HG03066 (cell line): ENCODE measurements around the gene PEAK3.

ENCODE experiments used
- ATAC-seq: cut with Tn5 transposase; IDR thresholded peaks from one replicate; pipeline ENCODE4 v1.9.1; 2021; ENCODE audit warnings: low read depth; ENCODE audit not compliant: unreplicated experiment

The PEAK3 gene

GRCh38 chr19:2315818-2316353 is 33.9 kb upstream of the PEAK3 start:
- ATAC-seq, result no peak

- no peak for ATAC-seq
Observed at GRCh38 chr19:2315121-2315817, 33.3 kb upstream of the PEAK3 start.

GRCh38 chr19:2312820-2313501 is 31.0 kb upstream of the PEAK3 start:
- ATAC-seq, result no peak

- ATAC-seq, result no peak
Observed at GRCh38 chr19:2311093-2311492, 29.1 kb upstream of the PEAK3 start.

GRCh38 chr19:2309734-2310362 is 27.9 kb upstream of the PEAK3 start:
- no peak for ATAC-seq

- no peak for ATAC-seq
Observed at GRCh38 chr19:2308114-2308556, 26.2 kb upstream of the PEAK3 start, which contains the start of gene LINGO3. Gene LINGO3 (minus strand): TSS chr19:2308154. CDS start chr19:2291776, 16,378 bp downstream.

GRCh38 chr19:2307518-2308012 is 25.6 kb upstream of the PEAK3 start:
- ATAC-seq, result no peak

DNA sequence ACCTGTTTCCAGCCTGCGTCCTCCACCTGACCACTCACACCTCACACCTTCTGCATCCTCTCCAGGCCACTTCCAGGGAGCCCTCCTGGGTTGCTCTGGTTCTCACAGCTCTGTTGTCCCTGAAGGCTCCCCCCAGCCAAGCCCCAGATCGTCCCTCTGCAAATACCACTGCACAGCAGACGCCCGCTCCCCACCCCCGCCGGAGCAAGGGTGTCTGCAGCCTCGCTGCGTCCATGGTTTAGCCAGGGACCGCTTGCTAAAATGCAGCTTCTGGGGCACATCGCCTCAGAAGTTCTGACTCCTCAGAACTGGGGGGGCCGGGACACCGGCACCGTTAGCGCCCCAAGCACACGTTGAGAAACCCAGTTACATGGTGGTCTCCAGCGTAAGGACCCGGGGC is 25.0 kb upstream of the PEAK3 start:
- no peak for ATAC-seq

- no peak for ATAC-seq
Observed at GRCh38 chr19:2306281-2306806, 24.4 kb upstream of the PEAK3 start.

DNA sequence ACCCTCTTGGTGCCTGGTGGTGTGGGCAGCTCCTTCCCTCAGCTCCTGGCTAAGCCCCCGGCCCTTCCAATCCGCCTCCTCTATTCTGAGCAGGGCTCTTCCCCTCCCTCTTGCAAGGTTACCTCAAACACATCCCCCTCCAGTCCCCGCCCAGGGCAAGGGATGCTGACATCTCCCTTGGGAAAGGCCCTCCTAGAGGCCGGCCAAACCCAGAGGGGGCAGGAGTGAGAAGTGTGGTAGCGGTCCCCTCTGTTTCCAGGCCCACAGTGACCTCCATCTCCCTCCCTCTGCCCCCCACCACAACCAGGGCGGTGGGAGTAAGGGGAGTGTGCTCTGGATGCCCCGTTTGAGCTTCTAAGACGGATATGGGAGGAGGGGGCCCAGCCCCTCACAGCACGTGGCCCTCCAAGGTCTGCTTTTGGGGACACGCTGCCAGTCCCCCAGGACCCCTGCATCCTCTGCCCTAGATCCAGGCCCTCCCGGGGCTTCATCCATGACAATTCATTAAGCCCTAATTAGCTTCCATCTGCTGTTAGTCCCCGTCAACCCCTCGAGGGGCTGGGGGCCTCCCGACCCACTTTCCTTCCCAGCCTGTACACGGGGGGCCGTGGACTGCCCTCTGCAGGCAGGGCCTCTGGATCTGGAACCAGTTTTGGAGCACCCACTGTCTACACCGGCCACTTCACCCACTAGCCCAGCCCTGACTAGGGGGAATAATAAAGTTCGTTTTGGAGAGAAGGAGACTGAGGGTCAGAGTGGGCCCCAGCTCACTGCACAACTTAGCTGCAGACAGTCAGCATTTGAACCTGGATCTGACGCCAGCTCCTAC is 23.7 kb upstream of the PEAK3 start:
- no peak for ATAC-seq

- no peak for ATAC-seq
Observed at GRCh38 chr19:2303211-2303798, 21.3 kb upstream of the PEAK3 start.

- ATAC-seq, result no peak
Observed at GRCh38 chr19:2302319-2303210, 20.6 kb upstream of the PEAK3 start.

- no peak for ATAC-seq
Observed at GRCh38 chr19:2300533-2300932, 18.6 kb upstream of the PEAK3 start.

- no peak for ATAC-seq
Observed at GRCh38 chr19:2296141-2296540, 14.2 kb upstream of the PEAK3 start.

DNA sequence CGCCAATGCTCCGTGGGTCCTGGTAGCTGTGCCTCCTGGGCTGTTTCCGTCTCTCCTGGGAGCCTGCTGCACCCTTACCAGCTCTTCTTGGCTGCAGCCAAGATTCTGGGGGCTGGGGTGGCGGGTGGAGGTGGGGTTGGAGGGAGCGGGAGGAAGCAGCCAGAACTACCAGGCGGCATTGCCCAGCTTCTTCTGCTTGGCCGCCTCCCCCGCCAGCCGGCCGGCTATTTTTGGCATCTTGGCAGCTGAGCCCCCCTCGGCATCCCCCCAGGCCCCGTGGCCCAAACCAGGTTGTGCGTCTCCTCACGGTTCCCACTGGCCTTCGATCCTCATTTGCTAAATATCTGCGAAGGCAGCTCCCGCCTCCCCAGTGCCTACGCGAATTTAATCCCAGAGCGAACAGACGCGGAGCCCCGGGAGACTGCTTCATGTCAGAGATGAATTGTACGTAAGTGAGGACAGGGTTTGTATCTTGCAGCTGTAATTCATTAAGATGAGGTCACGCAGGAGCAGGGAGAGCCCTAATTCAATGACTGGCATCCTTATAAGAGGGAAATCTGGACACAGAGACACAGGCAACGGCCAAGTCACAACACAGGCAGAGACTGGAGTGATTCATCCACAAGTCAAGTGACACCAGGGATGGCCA is 12.8 kb upstream of the PEAK3 start:
- ATAC-seq, result no peak

GRCh38 chr19:2291185-2291751 is 9.3 kb upstream of the PEAK3 start:
- no peak for ATAC-seq

DNA sequence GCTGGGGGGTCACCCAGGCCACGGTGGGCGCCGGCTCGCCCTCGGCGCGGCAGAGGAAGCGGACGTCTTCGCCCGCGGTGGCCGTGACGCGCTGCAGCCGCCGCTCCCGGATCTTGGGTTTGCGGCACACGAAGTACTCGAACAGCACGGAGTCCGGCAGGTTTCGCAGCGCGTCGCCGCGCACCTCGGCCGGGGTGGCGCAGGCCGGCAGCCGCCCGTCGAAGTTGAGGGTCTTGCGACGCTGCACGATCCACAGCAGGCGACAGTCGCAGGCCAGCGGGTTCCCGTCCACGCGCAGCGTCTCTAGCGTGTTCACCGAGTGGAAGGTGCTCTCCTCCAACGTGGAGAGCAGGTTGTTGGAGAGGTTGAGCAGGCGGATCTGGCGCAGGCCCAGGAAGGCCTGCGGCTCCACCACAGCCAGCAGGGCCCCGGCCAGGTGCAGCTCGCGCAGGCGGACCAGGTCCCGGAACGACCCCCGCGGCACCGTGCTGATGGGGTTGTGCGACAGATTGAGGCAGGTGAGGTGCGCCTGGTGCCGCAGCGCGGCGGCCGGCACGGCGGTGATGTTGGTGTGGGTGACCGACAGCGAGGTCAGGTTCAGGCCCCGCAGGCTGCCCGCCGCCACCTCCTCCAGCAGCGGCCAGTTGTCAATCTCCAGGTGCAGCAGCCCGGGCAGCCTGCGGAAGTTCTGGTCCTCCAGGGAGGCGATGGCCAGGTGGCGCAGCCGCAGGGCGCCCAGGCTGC is 8.6 kb upstream of the PEAK3 start:
- ATAC-seq, result no peak
